GM21737 (cell line): ENCODE results near the gene PXMP4.
A peak's percentile ranks its signal among the peaks of the same experiment; 100 is the strongest.

Source experiments
- ATAC-seq: cut with Tn5 transposase; IDR thresholded peaks from one replicate; pipeline ENCODE4 v1.9.1; 2021; ENCODE audit warnings: mild to moderate bottlenecking, moderate library complexity; ENCODE audit not compliant: unreplicated experiment

Gene PXMP4

GRCh38 chr20:33685328-33686099 lies 34.6 kb downstream of the PXMP4 start:
- peak; percentile 37 for ATAC-seq

GRCh38 chr20:33684533-33685327 lies 35.4 kb downstream of the PXMP4 start:
- no peak for ATAC-seq

GRCh38 chr20:33681728-33682353 lies 38.3 kb downstream of the PXMP4 start:
- ATAC-seq, result no peak

- no peak for ATAC-seq
These were observed 38.8 kb downstream of the PXMP4 start for GRCh38 chr20:33681288-33681687.

GRCh38 chr20:33680686-33681085 lies 39.4 kb downstream of the PXMP4 start:
- no peak for ATAC-seq

- no peak for ATAC-seq
These were observed 40.2 kb downstream of the PXMP4 start for GRCh38 chr20:33679758-33680485.

- ATAC-seq, result no peak
These were observed 42.0 kb downstream of the PXMP4 start for GRCh38 chr20:33677991-33678702.

- ATAC-seq, result no peak
These were observed 43.2 kb downstream of the PXMP4 start for GRCh38 chr20:33676652-33677645.

- no peak for ATAC-seq
These were observed 44.0 kb downstream of the PXMP4 start for GRCh38 chr20:33676121-33676520.

- no peak for ATAC-seq
These were observed 44.8 kb downstream of the PXMP4 start for GRCh38 chr20:33675136-33675959.

- ATAC-seq, result peak; percentile 57
These were observed 45.6 kb downstream of the PXMP4 start, which contains the start of gene NECAB3 for GRCh38 chr20:33674294-33675135. Gene NECAB3 (minus strand): TSS chr20:33674428. CDS start chr20:33674352, 76 bp downstream.

- peak; percentile 28 for ATAC-seq
These were observed 46.5 kb downstream of the PXMP4 start for GRCh38 chr20:33673410-33674293.

GRCh38 chr20:33673114-33673409 lies 47.0 kb downstream of the PXMP4 start:
- ATAC-seq, result no peak

- no peak for ATAC-seq
These were observed 47.5 kb downstream of the PXMP4 start for GRCh38 chr20:33672426-33673113.

GRCh38 chr20:33671573-33672288 lies 48.4 kb downstream of the PXMP4 start:
- no peak for ATAC-seq
